Measurements from ENCODE around the gene WWOX. TPM values are rescaled to one million over a fixed set of nuclear protein-coding genes. Genes with fewer than 3 reads are reported as not detected.

Gene WWOX
- total RNA-seq, 4 donors from 2014 or later = 21.4 to 55.6 (median 33.2) TPM

DNA sequence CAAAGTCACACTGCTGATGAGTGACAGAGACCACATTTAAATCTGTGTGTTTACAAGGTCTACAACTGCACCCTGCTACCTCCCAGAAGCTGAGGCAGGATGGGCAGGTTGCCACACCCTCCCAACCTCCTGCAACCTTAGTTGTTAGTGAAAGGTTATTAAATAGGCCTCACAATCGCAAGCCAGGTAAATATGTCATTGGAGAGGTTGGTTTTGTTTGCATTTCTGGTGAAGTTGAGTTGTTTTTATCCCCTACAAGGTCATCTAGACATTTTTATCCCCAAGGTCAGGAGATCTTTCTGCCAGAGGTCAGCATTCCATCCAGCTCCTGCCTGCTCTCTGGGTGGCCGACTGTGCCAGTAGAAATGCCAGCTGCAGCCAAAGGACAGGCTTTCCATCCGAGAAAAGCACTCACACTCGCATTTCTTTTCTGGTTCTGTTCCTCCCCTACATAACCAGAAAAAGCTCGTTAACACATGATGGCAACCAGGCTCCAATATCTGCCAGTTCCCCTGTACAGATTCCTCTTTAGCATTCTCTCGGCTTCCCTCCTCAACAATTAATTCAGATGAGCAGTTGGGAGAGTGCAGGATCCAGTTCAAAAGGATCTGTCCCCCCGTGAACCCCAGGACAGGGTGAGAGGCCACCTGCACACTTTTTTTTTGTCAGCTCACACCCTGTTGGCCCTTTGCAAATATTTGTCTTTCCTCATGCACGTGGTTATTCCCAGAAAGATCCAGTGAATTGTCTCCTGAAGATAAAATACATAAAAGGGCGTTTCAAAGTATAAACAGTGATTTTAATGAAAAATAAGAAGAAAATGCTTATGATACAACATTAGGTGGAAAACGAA is 938.3 kb downstream of the WWOX start:
- TF ChIP-seq, protein P1, sequence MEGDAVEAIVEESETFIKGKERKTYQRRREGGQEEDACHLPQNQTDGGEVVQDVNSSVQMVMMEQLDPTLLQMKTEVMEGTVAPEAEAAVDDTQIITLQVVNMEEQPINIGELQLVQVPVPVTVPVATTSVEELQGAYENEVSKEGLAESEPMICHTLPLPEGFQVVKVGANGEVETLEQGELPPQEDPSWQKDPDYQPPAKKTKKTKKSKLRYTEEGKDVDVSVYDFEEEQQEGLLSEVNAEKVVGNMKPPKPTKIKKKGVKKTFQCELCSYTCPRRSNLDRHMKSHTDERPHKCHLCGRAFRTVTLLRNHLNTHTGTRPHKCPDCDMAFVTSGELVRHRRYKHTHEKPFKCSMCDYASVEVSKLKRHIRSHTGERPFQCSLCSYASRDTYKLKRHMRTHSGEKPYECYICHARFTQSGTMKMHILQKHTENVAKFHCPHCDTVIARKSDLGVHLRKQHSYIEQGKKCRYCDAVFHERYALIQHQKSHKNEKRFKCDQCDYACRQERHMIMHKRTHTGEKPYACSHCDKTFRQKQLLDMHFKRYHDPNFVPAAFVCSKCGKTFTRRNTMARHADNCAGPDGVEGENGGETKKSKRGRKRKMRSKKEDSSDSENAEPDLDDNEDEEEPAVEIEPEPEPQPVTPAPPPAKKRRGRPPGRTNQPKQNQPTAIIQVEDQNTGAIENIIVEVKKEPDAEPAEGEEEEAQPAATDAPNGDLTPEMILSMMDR (IDR thresholded peaks at IDR 0.05) = no peak
- ATAC-seq (ENCODE audit: low FRiP score) (no peak), DNase-seq (ENCODE audit: low spot score) (no peak)

DNA sequence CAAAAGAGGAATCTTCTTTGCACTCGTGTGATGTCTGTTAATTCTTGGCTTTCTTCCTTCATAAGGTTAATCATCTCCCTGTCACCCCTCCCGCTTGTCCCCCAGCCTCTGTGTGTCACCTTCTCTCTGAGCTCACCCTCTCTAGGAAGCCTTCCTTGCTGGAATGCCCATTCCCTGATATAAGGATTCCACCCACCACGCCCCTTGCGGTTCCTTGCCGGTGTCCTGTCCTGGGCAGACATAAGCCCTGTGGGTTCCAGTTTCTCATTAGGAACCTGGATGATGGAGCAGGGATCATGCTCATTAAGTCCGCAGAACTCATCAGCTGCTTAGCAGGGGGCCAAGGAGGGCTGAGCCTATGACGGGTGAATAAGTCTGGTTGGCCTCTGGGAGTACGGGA is 941.8 kb downstream of the WWOX start:
- TF ChIP-seq, protein P1 (IDR thresholded peaks at IDR 0.05) = no peak
- no peak for DNase-seq (ENCODE audit: low spot score)
- no peak for ATAC-seq (ENCODE audit: low FRiP score)

DNA sequence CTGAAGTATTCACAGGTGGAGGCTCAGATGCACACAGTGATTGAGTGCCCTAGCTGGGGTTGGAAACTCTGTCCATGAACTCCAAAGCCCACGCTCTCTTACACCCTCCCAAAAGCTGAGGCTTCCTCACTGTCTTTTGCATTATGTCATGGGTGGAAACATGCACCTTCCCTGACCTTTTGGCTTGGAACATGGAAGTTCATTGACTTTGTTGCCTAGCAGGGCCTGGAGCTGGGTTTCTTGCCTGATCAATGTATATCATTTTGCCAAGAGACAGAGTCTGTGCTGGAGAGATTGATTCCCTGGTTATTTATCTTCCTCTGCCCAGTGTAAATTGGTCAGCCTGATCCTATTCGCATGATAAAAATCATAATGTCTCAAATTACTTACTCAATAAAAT is 942.7 kb downstream of the WWOX start:
- TF ChIP-seq, protein P1 (IDR thresholded peaks at IDR 0.05) = no peak
- DNase-seq (ENCODE audit: low spot score) (no peak), ATAC-seq (ENCODE audit: low FRiP score) (no peak)

DNA sequence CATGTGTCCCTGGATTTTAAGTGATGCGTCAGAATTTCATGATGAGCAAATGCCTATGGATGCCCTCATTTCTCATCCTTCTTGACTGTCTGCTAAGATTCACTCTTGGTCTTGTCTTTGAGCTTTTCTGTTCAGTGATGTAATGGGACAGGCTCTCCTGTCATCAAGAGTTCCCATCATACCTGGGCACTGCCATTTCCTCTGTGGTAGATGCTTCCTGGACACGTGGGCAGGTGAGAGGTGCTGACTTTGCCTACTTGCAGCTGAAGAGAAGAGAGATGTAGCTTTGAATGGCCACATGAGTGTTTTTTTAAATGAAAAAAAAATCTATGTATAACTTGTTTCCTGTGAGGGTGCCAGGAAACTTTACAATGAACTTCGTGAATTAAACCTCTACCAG is 943.4 kb downstream of the WWOX start:
- no peak for ATAC-seq (ENCODE audit: low FRiP score)
- TF ChIP-seq, protein P1 (IDR thresholded peaks at IDR 0.05) = no peak

DNA sequence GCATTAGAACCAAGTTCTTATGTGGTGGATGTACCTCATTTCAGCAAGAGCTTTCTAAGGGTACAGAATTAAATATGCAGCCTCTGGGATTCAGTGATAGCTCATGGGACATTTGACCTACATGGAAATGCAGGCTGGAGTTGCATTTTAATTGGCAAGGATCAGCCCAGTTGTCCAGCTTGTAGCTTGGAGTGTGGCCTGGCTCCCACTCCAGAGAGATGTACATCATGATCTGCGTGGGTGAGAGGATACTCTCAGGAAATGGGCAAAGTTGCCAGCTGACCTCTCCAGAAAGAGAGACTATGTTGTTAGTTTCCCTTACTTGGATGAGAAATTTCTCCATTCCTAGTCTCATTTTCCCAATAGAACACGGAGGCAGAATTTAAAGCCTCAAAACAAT is 945.7 kb downstream of the WWOX start:
- ATAC-seq (ENCODE audit: low FRiP score) (no peak), DNase-seq (ENCODE audit: low spot score) (no peak)
- TF ChIP-seq, protein P1 (IDR thresholded peaks at IDR 0.05) = no peak

More for the DNA sequence above, 943.4 kb downstream of the WWOX start:
- DNase-seq (ENCODE audit: low spot score) = no peak

DNA sequence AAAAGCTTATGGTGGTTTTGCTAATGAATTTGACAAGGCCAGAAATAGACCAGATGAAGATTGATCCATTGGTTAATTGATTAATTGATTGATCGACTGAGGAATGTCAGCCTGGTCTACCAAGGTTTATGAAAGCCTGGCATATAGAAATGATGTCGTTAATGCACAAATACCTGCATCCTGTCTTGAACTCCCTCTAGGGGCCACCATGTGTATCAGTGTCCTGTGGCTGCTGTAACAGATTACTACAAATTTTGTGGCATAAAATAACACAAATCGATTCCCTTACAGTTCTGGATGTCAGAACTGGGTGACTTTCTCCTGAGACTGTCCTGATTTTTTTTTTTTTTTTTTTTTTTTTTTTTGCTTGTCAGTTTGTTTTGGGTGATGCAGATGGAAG is 947.9 kb downstream of the WWOX start:
- TF ChIP-seq, protein P1 (IDR thresholded peaks at IDR 0.05) = no peak
- ATAC-seq (ENCODE audit: low FRiP score) (no peak), DNase-seq (ENCODE audit: low spot score) (no peak)

DNA sequence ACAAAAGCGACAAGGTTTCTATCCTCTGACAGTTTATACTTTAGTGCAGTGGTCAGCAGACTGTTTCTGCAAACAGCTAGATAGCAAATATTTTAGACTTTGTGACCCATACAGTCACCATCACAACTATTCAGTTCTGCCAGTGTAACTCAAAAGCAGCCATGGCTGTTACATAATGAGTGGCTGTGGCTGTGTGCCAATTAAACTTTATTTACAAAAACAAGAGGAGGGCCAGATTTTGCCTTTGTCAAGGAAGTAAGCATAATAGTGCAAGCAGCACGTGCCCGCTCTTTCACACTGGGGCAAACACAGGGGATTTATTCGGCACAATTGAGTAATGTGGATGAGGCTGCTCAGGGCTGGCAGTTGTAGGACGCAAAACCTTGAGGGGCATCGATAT is 949.6 kb downstream of the WWOX start:
- DNase-seq (ENCODE audit: low spot score) (no peak), ATAC-seq (ENCODE audit: low FRiP score) (no peak)
- TF ChIP-seq, protein P1 (IDR thresholded peaks at IDR 0.05) = no peak
